Peyer's patch (tissue), 4 donors: ENCODE data around the gene MIOX.

Experiments
- CTCF ChIP-seq, 6 experiments: fragments of 450-650 bp in 4 of 6; fragments of 200-600 bp in 2 of 6; sonication (generic) in 1 of 6; IDR thresholded peaks; one replicate each; pipeline ENCODE4 v1.5.1; 2017 to 2019; ENCODE audit warnings: antibody characterized with exemption in 6 of 6, mild to moderate bottlenecking in 3 of 6, moderate library complexity in 1 of 6
- POLR2A ChIP-seq, 2 donors: fragments of 450-650 bp; IDR thresholded peaks; one replicate each; pipeline ENCODE4 v1.5.1; 2017; ENCODE audit warnings: antibody characterized with exemption in 2 of 2, mild to moderate bottlenecking in 2 of 2, moderate library complexity in 2 of 2

- TF ChIP-seq CTCF (IDR thresholded peaks at IDR 0.05) (no peak), POLR2A (IDR thresholded peaks at IDR 0.05) (no peak)
These were observed 5.1 kb upstream of the MIOX start, which contains the start of gene ADM2 for GRCh38 chr22:50481440-50482106.
